HG03457 (cell line): ENCODE results near the gene GRIK1.

ENCODE experiments used
- ATAC-seq: cut with Tn5 transposase; IDR thresholded peaks from one replicate; pipeline ENCODE4 v1.9.1; 2021; ENCODE audit warnings: moderate number of reproducible peaks; ENCODE audit not compliant: unreplicated experiment

Gene GRIK1

GRCh38 chr21:29788752-29789151, 151.0 kb downstream of the GRIK1 start:
- no peak for ATAC-seq

DNA sequence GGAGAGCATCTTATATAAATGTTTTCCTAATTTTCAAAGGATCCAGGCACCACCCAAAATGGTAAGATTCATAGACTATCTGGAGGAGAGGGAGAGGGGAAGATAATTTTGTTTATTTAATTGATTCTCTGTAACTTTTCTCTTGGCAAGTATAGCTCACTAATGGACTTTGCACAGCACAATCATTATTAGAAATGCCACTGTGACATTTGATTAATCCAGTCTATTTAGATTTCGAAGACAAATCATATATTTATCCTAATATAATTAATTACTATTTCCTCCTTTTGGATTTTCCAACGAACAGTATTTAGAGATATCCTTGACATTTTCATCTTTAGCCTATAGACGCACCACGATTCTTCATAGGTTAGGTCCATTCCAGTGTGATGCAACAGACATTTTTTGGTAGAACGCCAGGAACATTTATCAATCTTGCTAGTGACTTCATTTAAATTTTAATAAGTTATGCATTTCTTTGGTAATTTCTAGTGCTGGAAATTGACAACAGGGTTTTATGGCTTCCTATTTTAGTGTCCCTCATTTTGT, 152.4 kb downstream of the GRIK1 start:
- ATAC-seq, result no peak

DNA sequence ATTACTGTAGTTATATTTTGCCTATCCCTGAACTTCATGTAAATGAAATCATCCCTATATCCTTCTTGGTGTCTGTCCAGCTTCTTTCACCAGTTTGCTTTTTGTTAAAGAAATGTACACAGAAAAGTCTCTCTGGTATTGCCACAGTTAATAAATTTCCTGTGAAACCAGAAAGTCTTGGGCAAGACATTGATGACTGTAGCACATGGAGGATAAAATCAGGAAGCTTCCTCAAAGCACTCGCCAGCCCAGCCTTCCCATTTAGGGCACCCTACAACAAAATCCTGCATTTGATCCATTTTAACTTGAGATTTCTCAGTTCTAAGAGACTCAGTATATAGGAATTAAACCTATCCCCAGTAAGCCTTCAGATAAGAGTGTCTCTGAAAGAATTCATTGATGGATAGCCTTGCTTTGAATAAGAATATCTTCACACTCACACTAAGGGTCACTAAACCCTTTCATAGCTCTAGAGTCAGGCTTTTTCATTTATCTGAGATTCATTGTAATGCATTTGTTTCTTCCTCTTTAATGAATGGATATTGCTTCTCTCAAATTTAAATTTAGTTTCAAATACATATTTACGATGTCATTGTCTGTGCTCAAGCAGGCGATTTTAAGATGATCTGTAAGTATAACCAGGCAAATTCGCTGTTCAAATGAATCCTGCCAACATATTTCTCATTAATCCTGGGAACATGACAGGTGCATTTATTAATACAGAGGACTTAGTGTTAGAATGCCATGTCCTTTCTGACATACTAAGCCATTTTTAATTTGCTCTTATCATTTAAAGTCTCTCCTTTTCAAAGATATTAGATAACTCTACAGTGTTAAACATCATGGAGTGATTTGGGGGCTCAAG, 153.1 kb downstream of the GRIK1 start:
- no peak for ATAC-seq

GRCh38 chr21:29777160-29777559, 162.6 kb downstream of the GRIK1 start:
- ATAC-seq, result no peak

- no peak for ATAC-seq
Measured at GRCh38 chr21:29775462-29775861, 164.3 kb downstream of the GRIK1 start.

DNA sequence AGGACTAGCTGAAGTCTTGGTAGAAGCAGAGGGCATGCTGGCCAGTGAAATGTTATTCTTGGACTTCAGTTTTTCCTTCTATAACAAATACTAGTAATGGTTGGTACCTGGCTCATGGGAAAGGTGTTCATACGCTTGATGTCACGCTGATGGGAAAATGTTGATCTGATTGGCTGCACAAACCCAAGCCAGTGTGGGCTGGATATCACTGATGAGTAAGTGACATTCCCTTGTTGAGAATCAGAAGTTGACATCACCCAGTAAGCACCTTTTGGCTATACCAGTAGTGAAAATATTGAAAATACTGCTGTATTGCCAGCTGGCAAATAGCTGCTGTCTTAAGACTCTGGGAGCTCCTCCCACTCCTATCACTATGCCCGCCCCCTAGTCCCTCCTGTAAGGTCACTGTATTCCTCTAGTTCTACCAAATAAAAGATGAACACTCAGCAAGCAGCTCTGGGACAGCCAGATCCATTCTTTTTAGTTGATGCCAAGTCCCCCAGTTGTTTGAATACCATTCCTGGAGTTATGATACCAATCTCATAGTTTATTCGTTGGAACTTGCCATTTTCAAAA, 168.2 kb downstream of the GRIK1 start:
- ATAC-seq, result no peak

DNA sequence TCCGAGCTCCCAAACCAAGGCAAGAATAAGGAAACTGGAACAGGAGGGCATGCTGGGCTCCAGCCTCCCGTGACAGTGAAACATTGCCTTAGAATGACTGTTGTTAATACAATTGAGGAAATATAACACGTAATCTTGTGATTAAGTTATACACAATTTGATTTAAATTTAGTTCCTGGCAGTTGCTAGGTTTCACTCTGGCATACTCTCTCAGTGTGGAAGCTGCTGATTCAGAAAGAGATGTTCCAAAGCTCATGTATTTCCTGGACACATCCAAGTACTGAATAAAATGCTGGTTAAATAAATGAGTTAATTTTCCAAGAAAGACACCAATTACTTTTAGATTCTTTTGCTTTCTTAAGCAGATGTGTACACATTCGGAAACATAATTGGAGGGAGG, 176.1 kb downstream of the GRIK1 start:
- ATAC-seq, result no peak

DNA sequence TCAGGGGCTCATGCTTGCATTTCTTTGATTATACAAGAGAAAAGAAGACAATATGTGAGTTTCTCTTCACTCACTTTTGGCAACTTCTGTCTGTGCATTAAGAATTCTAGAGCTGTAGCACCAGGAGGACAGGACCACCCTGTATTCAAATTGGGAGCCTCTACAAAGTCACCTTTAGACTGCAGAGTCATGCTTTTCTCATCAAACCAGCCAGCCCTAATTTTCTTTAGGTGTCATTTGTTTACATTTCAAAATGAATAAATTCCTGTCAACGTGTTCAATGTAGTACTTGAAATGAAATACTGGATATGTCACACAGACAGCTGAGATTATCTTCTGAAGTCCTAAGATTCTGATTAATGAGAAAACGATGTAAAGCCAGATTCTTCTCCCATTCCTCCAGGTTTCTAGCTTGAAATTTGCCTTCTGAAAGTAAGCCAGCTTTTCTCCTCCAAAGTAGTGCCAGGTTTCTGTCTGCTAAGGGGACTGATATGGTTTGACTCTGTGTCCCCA, 177.2 kb downstream of the GRIK1 start:
- ATAC-seq, result no peak

DNA sequence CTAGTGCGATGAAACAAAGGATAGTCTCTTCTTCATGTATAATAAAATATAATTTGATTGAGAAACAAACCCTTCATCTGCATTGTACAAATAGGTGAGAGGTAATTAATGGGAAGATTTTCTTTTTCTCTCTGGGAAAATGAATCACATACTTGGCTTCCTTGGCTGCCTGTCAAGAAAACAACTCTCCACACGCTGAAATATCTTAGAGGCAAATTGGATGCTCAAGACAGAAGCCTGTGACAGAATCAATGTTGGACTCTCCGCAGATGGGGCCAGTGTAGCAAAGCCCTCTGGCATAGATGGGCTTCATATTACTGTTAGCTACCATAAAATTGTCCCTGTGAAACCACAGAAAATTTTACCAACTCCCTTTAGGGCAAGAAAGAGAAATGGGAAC, 186.6 kb downstream of the GRIK1 start:
- no peak for ATAC-seq

DNA sequence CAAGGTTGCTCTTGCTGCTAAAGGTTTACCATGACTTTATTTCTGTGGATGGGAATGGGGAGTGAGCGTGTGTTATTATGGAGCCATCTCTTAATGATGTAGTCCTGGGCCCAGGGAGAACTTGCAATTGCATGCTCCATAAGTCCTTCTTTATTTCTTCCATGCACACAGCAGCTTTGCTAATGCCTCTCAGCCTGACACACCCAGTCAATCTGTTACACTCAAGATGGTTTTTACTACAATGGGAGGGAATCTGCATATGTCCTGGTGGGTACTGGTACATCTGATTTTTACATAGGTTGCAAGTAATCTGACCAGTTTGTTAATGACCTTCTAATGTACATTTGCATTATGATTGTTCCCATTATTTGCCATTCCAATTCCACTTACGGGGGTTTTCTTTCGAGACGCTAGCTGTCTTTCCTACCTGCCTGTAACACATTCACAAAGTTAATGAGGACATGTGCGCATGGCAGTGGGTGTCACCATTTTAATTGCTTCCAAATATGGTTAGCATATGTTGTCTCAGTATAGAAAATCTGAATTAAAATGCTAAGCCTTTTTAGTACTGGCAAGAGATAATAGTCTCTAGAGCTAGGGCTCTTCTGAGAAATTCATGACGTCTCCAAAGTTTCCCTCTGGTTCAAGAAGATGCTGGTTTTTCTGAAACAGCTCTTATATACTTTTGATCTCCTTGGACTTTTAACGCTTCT, 188.2 kb downstream of the GRIK1 start:
- no peak for ATAC-seq

DNA sequence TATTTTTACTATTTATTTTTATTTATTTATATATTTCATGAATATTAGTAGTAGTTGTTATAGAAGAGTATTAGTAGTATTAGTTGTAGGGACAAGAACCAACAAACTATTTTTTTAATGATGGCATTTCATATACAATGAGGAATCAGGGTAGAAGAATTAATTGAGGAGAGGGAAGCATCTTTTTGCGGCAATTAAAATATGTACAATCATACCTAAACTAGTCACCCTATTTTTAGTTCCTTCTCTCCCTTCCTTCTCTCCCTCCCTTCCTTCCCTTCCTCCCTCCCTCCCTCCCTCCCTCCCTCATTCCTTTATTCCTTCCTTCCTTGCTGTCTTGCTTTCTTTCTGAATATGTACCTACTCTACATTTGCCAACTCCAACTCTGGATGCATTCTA, 189.8 kb downstream of the GRIK1 start:
- no peak for ATAC-seq

DNA sequence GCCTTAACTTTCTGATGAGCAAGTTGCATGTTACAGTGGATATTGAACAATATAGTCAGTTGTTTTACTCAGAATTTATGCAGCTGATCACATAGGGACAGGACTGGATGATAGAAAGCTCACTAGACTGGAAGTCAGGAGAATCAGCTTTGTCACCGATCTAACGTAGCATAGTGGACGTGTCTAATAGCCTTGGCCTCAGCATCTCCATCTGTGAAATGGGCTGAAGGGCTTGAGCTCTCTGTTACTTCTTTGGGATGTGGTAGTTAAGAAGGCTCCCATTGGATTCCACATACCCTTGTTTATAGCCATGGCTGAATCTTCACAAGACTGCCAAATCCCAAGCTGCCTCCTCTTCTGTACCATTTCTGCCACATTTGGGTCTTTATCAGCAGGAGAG, 190.6 kb downstream of the GRIK1 start:
- no peak for ATAC-seq

DNA sequence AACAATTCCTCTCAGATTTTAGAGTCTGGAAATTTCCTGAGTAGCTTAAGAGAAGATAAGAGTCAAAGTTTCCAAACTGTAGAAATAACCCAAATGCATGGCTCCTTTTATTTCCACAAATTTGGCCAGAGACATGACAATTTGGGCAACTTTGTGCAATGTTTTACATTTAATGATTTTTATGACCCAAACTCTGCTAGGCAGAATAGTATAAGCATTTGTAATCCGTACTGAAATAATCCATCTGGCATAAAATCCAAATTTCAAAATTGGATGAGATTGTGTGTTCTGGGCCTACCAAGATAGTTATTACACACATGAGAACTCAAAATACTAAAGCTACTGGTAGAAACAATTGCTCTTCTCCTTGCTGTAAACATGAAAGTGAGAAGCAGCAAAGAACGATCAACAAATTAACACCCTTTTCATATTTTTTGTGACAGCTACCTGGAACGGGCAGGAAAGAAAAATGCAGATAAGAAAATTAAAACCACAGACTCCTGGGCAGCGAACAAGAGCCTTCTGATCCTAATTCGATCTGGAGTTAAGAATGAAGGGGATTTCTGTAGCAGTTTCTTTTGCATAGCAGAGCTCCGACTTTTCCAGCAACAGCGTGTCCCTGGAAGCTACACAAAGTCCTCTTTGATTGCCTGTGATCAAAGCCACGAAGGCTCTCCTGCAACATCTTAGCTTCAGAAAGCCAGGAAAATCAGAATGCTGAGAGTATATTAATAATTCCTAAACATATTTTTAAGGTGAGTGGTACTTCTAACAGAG, 191.2 kb downstream of the GRIK1 start:
- ATAC-seq, result no peak

DNA sequence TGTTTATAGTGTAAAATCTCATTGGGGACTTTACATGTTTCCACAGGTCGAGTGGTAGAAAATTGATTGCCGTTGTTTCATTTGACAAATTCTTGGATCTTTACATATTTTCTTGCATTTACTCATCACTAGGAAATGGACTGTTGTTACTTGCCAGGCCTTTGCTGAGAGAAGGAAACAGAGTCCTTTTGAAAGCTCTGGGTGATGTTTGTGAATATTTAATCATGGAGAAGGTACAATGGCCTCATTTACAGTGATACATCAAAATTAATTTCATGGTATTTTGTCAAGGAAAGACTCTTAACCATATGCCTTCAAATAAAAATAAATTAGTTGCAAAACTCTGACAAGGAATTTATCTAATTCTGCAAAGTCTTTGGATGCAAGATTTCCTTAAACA, 198.0 kb downstream of the GRIK1 start:
- no peak for ATAC-seq

DNA sequence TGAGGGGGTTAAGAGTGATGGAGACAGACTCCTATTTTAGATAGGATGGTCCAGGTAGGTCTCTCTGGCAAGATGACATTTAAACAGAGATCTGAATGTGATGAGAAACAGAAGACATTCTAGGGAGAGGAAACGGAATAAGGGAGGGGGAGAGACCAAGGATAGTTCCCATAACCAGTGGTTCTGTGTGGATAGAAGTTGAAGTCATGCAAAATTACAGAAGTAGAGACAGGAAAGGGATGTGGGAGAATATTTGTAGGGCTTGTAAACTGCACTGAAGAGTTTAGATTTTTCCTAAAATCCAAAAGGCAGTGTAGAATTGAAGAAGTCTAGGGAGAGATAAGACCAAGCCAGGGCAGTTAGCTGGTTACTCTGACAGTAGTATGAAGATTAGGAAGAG, 200.6 kb downstream of the GRIK1 start:
- no peak for ATAC-seq

GRCh38 chr21:29738730-29739129, 201.1 kb downstream of the GRIK1 start:
- ATAC-seq, result no peak

- no peak for ATAC-seq
Measured at GRCh38 chr21:29737186-29737585, 202.6 kb downstream of the GRIK1 start.

GRCh38 chr21:29730281-29730680, 209.5 kb downstream of the GRIK1 start:
- ATAC-seq, result no peak

GRCh38 chr21:29726044-29726443, 213.8 kb downstream of the GRIK1 start:
- no peak for ATAC-seq

DNA sequence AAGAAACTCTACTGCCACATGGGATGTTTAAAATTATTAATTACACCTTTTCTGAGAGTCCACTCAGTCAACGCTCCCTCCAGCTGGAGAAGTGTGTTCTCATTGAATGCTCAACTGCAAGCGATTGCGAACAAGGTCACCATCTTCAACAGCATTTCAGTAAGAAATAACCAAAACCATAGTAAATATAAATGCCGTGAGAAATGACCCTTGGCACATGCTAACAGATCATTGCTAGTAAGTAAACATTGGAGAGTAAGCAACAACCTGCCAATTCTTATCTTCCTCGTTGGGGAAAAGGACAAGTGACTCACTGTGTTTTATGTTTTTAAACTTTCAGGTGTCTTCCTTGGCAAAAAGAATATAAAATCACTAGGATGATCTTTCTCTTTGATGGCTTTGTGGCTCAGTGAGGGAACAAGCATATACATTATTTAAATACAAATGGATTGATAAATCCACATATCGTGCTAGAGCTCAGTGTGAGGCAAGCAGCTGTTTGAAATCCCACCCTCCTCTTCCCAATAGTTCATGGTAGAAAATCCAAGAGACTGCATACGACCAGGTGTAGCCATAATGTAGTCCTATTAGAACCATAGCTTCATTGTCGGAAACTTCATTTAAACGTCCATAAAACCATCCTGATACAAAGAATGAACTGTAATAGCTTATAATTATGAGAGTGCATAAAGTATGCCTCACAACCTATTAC, 214.6 kb downstream of the GRIK1 start:
- no peak for ATAC-seq
